ENCODE measurements around the gene MORN4.

DNA sequence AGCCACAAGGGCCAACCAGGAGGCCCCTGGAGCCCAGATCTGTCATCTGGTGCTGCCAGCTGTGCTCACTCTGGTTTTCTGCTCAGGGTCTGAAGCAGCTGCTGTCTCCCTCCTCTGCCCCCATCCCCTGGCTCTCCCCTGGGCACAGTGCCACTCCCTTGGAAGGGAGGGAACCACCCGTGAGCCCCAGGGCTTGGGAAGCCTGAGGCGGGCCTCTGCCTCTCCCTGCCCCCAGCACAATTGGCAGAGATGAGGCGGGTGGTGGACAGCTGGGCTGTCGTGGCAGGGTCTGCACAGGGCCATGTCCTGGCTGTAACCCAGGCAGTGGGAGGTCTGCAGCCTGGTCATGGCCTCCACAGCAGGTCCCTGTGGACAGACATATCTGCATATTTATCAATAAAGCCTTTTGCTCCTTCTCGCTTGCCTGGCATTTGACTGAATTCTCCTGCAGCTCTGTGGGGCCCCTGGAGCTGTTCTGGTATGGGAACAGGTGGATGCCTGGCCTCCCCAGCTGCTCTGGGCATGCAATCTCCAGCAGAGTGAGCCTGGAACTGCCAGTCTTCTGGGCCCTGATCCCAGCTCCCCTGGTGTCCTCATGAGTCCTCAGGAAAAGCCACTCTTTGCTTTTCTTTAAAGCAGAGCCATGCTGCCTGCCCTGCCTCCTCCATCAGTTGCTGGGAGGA lies 62.4 kb downstream of the MORN4 start:
- TF ChIP-seq POLR2A (IDR thresholded peaks at IDR 0.05; ENCODE audit: low read depth, low read length) (no peak), POU2F2 (IDR thresholded peaks at IDR 0.05; ENCODE audit: low read depth, low read length) (no peak)
